Loucy (cell line): ENCODE data around the gene ERC1.
A peak's percentile ranks its signal among the peaks of the same experiment; 100 is the strongest.

Experiments used
- H2AFZ ChIP-seq: fragments of 200-600 bp; sonication (generic); 2 replicates; pipeline ENCODE4 v1.6.0; 2016; ENCODE audit warnings: antibody characterized with exemption, mild to moderate bottlenecking, low read length, moderate library complexity
- H3F3A ChIP-seq: fragments of 200-600 bp; 2 replicates; pipeline ENCODE4 v1.6.0; 2016; ENCODE audit warnings: antibody characterized with exemption, low read depth, mild to moderate bottlenecking
- H3K27me3 ChIP-seq: fragments of 200-600 bp; sonication (generic); 2 replicates; pipeline ENCODE4 v1.6.1; 2014; ENCODE audit warnings: low read length, mild to moderate bottlenecking; ENCODE audit not compliant: insufficient read depth, poor library complexity, severe bottlenecking
- H3K36me3 ChIP-seq: fragments of 200-600 bp; sonication (generic); 2 replicates; pipeline ENCODE4 v1.6.1; 2016; ENCODE audit warnings: low read length; ENCODE audit not compliant: insufficient read depth
- H3K4me1 ChIP-seq: fragments of 200-600 bp; sonication (generic); 2 replicates; pipeline ENCODE4 v1.5.1; 2014; ENCODE audit warnings: low read length, mild to moderate bottlenecking; ENCODE audit not compliant: insufficient read depth, poor library complexity, severe bottlenecking
- H3K4me2 ChIP-seq: fragments of 200-600 bp; sonication (generic); 2 replicates; pipeline ENCODE4 v1.6.0; 2014; ENCODE audit warnings: antibody characterized with exemption, low read length, low read depth, mild to moderate bottlenecking; ENCODE audit not compliant: poor library complexity, severe bottlenecking
- H3K4me3 ChIP-seq: fragments of 200-600 bp; sonication (generic); 2 replicates; pipeline ENCODE4 v1.5.1; 2014; ENCODE audit warnings: low read length, mild to moderate bottlenecking, mixed read lengths; ENCODE audit not compliant: poor library complexity, severe bottlenecking
- H3K79me2 ChIP-seq: fragments of 200-600 bp; sonication (generic); 2 replicates; pipeline ENCODE4 v1.6.1; 2014; ENCODE audit warnings: low read length; ENCODE audit not compliant: insufficient read depth
- H3K9ac ChIP-seq: fragments of 200-600 bp; sonication (generic); 2 replicates; pipeline ENCODE4 v1.6.0; 2014; ENCODE audit warnings: mild to moderate bottlenecking, low read depth, low read length, moderate library complexity; ENCODE audit not compliant: poor library complexity, severe bottlenecking
- H3K9me2 ChIP-seq: fragments of 200-600 bp; sonication (generic); replicated peaks from 2 replicates; pipeline ENCODE4 v1.6.1; 2016; ENCODE audit warnings: low read depth, low read length, mixed read lengths
- H3K9me3 ChIP-seq: fragments of 200-600 bp; sonication (generic); 2 replicates; pipeline ENCODE4 v1.6.1; 2014; ENCODE audit warnings: mild to moderate bottlenecking, antibody characterized with exemption, low read length, low read depth; ENCODE audit not compliant: insufficient read depth
- H4K20me1 ChIP-seq: fragments of 200-600 bp; sonication (generic); 2 replicates; pipeline ENCODE4 v1.6.0; 2014; ENCODE audit warnings: antibody characterized with exemption, low read length, mild to moderate bottlenecking; ENCODE audit not compliant: insufficient read depth, poor library complexity, severe bottlenecking
- EZH2phosphoT487 ChIP-seq: fragments of 200-600 bp; IDR thresholded peaks from 2 replicates; pipeline ENCODE4 v1.6.1; 2018; ENCODE audit warnings: antibody characterized with exemption, mild to moderate bottlenecking, moderate library complexity, borderline replicate concordance
- TF ChIP-seq, protein P1 (sequence below): fragments of 200-600 bp; sonication (generic); conservative IDR thresholded peaks from 2 replicates; pipeline ENCODE4 v1.5.1; 2014; ENCODE audit warnings: mild to moderate bottlenecking, antibody characterized with exemption, low read length

The ERC1 gene

GRCh38 chr12:992647-993046 lies 1.6 kb downstream of the ERC1 start:
- Histone ChIP-seq H3K4me1 (peaks cover 39% of the 10 kb centered on the region), H3K9ac (no peak overlapping the region)

DNA sequence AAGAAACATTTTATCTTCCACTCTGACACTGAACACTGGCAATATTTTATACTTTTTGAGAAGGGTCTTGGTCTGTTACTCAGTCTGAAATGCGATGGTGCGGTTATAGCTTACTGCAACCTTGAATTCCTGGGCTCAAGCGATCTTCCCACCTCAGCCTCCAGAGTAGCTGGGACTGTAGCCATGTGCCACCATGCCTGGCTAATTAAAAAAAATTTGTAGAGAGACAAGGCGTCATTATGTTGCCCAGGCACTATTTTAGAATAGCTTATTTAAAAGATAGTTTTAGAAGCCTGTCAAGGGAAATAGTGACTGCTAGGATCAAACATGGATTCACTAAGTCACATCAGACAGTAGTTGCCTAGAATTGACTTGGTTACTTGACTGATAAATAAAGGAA lies 5.9 kb downstream of the ERC1 start:
- Histone ChIP-seq H3K4me3 (no peak overlapping the region), H3K9ac (no peak overlapping the region), H3K27me3 (no peaks in the 10 kb centered on the region), H3K9me3 (no peaks in the 10 kb centered on the region), H3K9me2 (no peaks in the 10 kb centered on the region), H4K20me1 (peaks cover 13% of the 10 kb centered on the region), H3F3A (no peaks in the 10 kb centered on the region; the same call in 1 of the 2 replicates), H3K4me2 (no peak overlapping the region), H3K79me2 (peaks cover 75% of the 10 kb centered on the region; the same call in 1 of the 2 replicates), H2AFZ (no peak overlapping the region), H3K36me3 (peaks cover 7% of the 10 kb centered on the region; the same call in 1 of the 2 replicates), H3K4me1 (peaks cover 16% of the 10 kb centered on the region)
- TF ChIP-seq, protein P1, sequence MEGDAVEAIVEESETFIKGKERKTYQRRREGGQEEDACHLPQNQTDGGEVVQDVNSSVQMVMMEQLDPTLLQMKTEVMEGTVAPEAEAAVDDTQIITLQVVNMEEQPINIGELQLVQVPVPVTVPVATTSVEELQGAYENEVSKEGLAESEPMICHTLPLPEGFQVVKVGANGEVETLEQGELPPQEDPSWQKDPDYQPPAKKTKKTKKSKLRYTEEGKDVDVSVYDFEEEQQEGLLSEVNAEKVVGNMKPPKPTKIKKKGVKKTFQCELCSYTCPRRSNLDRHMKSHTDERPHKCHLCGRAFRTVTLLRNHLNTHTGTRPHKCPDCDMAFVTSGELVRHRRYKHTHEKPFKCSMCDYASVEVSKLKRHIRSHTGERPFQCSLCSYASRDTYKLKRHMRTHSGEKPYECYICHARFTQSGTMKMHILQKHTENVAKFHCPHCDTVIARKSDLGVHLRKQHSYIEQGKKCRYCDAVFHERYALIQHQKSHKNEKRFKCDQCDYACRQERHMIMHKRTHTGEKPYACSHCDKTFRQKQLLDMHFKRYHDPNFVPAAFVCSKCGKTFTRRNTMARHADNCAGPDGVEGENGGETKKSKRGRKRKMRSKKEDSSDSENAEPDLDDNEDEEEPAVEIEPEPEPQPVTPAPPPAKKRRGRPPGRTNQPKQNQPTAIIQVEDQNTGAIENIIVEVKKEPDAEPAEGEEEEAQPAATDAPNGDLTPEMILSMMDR, result no peak
- no peak for TF ChIP-seq EZH2phosphoT487

More at GRCh38 chr12:992647-993046, 1.6 kb downstream of the ERC1 start:
- H2AFZ ChIP-seq, result no peak overlapping the region
- H4K20me1 ChIP-seq, result peaks cover 13% of the 10 kb centered on the region
- H3K27me3 ChIP-seq, result no peaks in the 10 kb centered on the region
- peaks cover 84% of the 10 kb centered on the region for H3K79me2 ChIP-seq
- peak overlapping the region; percentile 97 for H3K4me3 ChIP-seq
- no peaks in the 10 kb centered on the region for H3K9me3 ChIP-seq
- H3K4me2 ChIP-seq, result peak overlapping the region; percentile 71
- no peaks in the 10 kb centered on the region for H3K9me2 ChIP-seq
- no peaks in the 10 kb centered on the region for H3K36me3 ChIP-seq
- no peaks in the 10 kb centered on the region; the same call in 1 of the 2 replicates for H3F3A ChIP-seq
- TF ChIP-seq, protein P1, result no peak
- no peak for TF ChIP-seq EZH2phosphoT487

DNA sequence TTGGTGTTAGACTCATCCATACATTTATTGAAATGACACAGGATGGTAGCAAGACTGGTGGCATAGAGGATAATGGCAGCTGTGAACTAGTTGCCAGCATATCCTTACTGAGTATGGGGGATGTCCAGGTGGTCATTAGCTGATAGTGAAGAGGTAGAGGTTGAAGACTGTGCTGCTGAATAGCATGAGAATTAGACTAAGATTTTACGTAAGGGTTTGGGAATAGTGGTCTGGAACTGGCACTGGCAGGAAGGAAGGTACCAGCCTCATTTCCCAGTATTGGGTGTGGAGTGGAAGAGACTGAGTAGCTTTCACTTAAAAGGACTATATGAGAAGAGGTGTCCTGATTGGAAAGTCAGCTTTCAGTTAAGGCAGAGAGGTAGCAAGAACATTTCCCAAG lies 6.5 kb downstream of the ERC1 start:
- peak overlapping the region; percentile 8 for H3K4me2 ChIP-seq
- H3K79me2 ChIP-seq, result peaks cover 73% of the 10 kb centered on the region; the same call in 1 of the 2 replicates

More for the DNA sequence above, 6.5 kb downstream of the ERC1 start:
- Histone ChIP-seq H3K4me1 (peaks cover 9% of the 10 kb centered on the region), H2AFZ (no peak overlapping the region), H3F3A (no peaks in the 10 kb centered on the region; the same call in 1 of the 2 replicates), H3K9ac (no peak overlapping the region), H3K36me3 (peaks cover 7% of the 10 kb centered on the region; the same call in 1 of the 2 replicates), H3K9me2 (no peaks in the 10 kb centered on the region), H3K9me3 (no peaks in the 10 kb centered on the region), H3K27me3 (no peaks in the 10 kb centered on the region), H4K20me1 (peaks cover 13% of the 10 kb centered on the region), H3K4me3 (no peak overlapping the region)
- TF ChIP-seq, protein P1, result no peak
- TF ChIP-seq EZH2phosphoT487, result no peak
